Measurements from ENCODE around the gene ASXL3.

ASXL3 gene

DNA sequence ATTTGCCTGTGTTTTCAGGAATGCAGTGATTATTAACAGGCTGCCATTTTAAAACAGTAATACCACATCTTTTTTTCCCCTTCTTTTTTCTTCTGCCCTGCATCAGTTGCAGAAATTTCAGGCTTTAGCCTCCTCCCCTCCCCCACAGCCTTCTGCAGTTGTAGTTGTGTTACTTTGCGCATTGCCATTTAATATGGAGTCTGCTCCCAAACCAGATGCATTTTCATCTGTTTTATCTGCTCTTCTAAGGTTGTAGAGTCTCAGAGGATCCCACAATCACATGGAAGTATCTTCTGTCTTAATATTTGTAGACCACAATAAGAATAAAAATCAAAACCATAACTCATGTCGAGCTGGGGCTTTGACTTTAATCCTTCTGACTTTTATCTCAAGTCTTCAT lies 3.8 kb downstream of the ASXL3 start:
- no peak for DNase-seq (ENCODE audit: low read depth in 2 of 2, low spot score in 1 of 2)

- DNase-seq (ENCODE audit: low read depth in 2 of 2, low spot score in 1 of 2), result no peak
Measured at GRCh38 chr18:33583901-33584300, 5.9 kb downstream of the ASXL3 start.

DNA sequence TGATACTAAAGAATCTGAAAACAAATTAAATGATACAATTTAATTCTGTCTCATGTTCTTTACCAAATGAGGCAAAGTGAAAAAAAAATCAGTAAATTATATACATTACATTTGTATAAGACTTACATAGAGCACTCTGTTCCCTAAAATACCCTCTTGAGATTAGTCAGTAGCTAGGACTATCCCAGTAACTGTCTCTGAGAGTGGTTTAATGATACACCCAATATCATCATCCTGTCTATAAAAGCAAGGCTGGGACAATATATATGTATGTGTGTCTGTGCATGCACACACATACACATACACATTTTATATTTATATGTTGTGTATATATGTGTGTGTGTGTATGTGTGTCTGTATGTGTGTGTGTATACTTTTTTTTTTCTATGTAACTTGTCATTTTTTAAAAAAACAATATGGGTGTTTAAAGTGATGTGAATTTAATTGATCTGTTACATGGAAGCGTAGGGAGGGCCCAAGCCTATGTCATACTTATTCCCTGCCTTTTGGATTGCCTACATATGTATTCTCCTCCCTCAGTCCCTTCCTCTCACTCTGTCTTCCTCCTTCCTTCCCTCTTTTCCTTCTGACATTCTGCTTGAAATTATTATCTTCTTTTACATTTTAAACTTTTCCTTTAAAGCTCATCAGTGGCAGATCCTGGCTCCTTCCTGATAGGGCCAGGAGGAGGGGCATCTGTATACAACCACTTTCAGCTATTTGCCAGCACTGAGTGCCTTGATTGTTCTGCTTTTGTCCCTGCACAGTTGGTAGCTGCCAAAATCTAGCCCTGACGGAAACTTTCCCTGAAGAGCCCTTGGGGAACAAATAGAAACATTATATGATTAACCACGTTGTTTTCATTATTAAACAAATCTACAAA lies 6.8 kb downstream of the ASXL3 start:
- no peak for DNase-seq (ENCODE audit: low read depth in 2 of 2, low spot score in 1 of 2)

- DNase-seq (ENCODE audit: low read depth in 2 of 2, low spot score in 1 of 2), result no peak
Measured at GRCh38 chr18:33585431-33585775, 7.4 kb downstream of the ASXL3 start.

DNA sequence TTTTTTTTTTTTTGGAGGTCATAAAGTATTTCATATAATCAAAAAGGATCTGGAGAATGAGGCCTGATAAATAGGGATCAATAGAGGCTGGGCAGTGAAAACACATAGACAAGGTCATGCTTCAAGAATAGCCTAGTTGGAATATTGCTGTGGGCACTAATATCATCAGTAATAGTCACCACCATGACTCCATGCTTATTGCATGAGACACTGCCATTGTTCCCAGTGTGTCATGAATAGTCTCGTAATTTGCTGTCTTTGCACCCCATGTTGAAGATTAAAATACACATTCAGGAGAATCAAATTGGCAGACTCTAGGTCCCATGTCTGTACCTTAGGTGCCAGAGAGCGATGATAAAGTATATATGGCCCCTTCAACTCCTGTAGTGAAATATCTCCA lies 10.3 kb downstream of the ASXL3 start:
- DNase-seq (ENCODE audit: low read depth in 2 of 2, low spot score in 1 of 2), result no peak

DNA sequence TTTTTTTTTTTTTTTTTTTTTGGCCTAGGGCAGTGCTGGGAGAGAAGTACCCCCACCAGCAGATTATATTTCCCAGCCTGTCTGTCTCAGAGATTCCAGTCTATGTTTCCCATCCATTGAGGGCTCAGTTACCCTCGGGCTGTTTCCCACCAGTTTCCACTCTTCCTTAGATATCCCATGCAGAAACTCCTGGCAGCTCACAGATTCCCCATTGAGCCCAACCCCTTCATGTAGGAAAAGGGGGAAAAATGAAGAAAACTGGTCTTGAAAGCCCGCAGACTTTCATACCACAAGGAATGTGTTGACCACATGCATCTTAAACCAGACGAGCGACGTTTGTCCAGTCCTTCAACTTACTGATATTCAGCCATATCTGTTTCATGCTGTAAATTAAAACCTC lies 15.2 kb downstream of the ASXL3 start:
- no peak for DNase-seq (ENCODE audit: low read depth in 2 of 2, low spot score in 1 of 2)

GRCh38 chr18:33594799-33595198 lies 16.8 kb downstream of the ASXL3 start:
- DNase-seq (ENCODE audit: low read depth in 2 of 2, low spot score in 1 of 2), result no peak

DNA sequence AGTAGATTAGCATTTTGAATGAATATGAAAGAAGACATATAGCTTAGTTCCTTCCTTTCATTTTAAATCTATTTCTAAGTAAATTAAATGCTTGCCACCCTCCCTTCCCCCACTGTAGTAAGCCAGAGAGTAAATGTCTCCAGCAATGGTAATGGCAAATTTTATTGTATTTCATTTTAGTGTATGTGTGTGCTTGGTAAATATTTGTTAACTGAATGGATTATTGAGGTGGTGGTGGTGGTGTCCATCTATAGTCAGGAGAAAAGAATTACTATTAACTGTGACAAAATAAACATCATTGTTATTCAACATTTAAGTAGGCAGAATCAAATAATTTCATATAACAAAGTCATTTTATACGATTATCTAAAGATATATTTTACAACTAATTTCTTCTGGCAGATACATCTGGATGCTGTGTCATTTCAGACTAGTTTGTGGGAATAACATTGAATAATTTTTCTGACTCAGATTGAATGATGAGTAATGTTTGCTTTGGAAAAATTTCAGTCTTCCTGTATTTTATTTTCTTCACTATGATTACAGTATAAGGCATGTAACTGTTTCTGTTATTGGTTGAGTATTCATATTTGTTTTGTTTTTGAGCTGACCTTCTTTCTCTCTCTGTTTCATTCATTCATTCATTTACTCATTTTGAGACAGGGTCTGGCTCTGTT lies 18.3 kb downstream of the ASXL3 start:
- no peak for DNase-seq (ENCODE audit: low read depth in 2 of 2, low spot score in 1 of 2)

DNA sequence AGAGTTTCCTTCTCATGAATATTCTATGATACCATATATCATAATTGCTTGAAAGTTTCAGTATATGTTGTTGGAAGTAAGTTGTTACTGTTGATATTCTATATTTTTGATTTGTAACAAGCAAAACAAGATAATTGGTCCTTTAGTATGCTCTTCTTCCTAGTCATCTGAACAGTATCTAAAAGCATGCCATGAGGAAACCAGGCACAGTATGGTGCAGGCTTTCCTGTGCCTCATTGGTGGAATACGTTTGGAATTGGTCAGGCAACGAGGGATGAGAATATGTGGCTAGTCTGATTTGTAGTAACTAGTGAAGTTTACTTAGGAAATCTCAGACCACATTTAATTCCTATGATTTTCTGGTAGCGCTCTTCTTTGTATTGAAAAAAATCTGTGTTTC lies 22.8 kb downstream of the ASXL3 start:
- no peak for DNase-seq (ENCODE audit: low read depth in 2 of 2, low spot score in 1 of 2)

DNA sequence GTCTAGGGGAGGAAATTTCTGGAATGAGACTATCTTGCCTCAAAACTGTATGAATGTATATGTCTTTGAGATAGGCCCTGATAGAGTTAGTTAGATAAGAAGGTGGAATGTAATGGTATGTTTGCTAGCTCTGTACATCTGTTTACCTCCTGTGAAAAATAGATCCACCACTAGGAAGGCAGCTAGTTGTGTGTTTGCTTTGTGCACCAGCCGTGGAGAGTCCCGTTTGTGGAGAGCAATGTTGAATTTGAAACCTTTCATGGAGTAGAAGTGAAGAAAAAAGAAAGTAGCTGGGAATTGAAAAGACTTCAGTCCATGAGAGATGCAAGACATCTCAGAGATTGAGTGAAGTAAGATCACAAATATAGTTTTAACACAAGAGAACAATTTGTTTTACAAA lies 25.4 kb downstream of the ASXL3 start:
- no peak for DNase-seq (ENCODE audit: low read depth in 2 of 2, low spot score in 1 of 2)

- no peak for DNase-seq (ENCODE audit: low read depth in 2 of 2, low spot score in 1 of 2)
Measured at GRCh38 chr18:33605250-33605649, 27.2 kb downstream of the ASXL3 start.

GRCh38 chr18:33606621-33607020 lies 28.6 kb downstream of the ASXL3 start:
- DNase-seq (ENCODE audit: low read depth in 2 of 2, low spot score in 1 of 2), result no peak

DNA sequence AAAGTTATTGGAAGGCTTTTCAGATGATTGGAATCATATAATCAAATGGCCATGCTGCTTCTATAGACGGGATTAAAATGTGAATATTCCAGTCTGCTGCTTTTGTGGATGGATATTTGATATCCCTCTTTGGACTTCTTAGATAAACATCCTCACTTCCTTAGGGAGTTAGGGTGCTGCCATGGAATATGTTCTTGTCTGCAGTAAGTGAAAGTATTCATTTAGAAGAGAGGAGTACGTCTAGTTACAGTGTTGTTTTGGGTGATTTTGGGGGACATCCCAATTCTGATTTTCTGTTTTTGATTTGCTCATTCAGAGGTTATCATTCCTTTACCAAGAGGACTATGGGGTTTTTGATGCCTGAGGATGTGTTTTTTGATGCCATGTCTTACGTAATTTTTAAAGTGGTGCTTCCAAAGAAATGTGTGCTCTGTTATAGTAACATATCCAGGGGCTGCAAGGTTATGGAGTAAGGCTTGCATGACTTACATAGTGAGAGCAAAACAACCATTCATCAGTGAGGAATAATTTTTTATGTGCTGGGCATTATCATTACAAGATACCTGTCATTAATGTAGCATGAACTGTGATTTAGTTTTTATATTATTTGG lies 33.6 kb downstream of the ASXL3 start:
- no peak for DNase-seq (ENCODE audit: low read depth in 2 of 2, low spot score in 1 of 2)

GRCh38 chr18:33612632-33613031 lies 34.6 kb downstream of the ASXL3 start:
- no peak for DNase-seq (ENCODE audit: low read depth in 2 of 2, low spot score in 1 of 2)

DNA sequence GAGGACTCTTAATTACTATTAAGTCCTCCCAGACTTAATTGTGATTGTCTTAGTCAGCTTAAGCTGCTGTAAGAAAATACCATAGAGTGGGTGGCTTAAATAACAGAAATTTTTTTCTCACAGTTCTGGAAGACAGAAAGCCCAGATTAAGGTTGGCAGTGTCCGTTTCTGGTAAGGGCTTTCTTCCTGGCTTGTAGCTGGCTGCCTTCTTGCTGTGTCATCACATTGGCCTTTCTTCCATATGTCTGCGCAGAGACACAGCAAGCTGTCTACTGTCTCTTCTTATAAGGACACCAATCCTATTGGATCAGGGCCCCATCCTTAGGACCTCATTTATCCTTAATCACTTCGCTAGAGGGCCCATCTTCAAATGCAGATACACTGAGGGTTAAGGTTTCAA lies 38.5 kb downstream of the ASXL3 start:
- no peak for DNase-seq (ENCODE audit: low read depth in 2 of 2, low spot score in 1 of 2)

DNA sequence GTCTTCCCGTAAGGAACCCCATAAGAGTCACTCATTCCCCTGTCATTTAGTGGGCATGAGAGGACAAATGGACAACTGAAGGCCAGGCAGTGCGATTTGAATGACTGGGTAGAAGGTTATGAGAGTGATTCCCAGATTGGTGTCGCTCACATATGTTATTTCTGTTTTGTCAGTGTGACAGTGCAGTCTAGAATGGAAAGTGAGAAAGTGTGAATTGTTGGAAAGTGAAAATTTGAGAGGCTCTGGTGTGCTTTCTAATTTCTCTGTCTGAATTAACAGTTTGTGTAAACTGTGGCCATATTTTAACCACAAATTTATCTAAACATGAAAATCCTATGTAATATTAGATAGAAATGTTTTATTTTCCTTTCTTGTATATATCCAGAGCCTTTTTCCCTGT lies 49.1 kb downstream of the ASXL3 start:
- no peak for DNase-seq (ENCODE audit: low read depth in 2 of 2, low spot score in 1 of 2)

- DNase-seq (ENCODE audit: low read depth in 2 of 2, low spot score in 1 of 2), result no peak
Measured at GRCh38 chr18:33630476-33630875, 52.5 kb downstream of the ASXL3 start.

GRCh38 chr18:33641141-33641540 lies 63.1 kb downstream of the ASXL3 start:
- no peak for DNase-seq (ENCODE audit: low read depth in 2 of 2, low spot score in 1 of 2)

GRCh38 chr18:33644494-33644893 lies 66.5 kb downstream of the ASXL3 start:
- DNase-seq (ENCODE audit: low read depth in 2 of 2, low spot score in 1 of 2), result no peak

DNA sequence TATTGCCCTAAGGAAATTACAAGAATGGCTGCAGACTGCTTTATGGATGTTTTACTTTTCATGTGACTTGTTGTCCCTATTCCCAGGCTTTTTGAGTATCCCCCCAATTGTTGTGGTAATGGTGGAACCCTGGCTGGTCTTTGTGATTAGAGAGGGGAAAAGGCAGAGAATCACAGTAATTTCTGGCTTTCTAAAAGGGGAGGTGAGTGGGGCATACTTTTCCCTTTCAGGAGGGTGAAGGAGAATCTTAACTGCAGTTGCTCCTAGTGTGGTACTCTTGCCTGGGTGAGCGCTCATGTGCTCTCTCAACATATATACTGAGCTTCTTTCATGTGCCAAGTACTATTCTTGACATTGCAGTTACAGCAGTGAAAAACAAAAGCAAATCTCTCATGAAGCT lies 69.3 kb downstream of the ASXL3 start:
- DNase-seq (ENCODE audit: low read depth in 2 of 2, low spot score in 1 of 2), result no peak

GRCh38 chr18:33652635-33653034 lies 74.6 kb downstream of the ASXL3 start:
- DNase-seq (ENCODE audit: low read depth in 2 of 2, low spot score in 1 of 2), result no peak

DNA sequence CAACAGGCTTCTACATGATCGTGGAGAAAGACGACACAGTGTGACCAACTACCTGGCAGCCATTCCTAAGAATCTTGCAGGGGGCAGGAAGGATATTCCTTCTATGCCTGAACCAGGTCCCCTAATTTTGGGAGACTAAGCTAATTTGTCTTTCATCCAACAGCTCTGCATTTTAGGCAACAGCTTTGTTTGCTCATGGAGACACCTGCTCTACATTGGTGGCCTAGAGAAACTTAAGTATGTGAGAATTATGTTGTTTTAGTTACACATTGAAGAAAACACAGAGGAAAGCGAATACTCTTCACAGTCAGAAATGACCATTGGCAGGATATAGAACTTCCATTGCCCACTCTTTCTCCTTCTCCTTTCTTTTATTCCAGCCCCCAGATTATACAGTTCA lies 75.2 kb downstream of the ASXL3 start:
- no peak for DNase-seq (ENCODE audit: low read depth in 2 of 2, low spot score in 1 of 2)

All from stimulated activated CD8-positive, alpha-beta memory T cell treated with anti-CD3 and anti-CD28 coated beads, Interleukin-4, amount 100 ng/mL, for 1 hour (primary cell).